NB4 (cell line): ENCODE data around the gene ENDOU.

Source experiments
- CTCF ChIP-seq: IDR thresholded peaks from one replicate; pipeline ENCODE4 v1.5.1; 2012; ENCODE audit warnings: low read depth, low read length
- POLR2A ChIP-seq: IDR thresholded peaks from 2 replicates; pipeline ENCODE4 v1.6.1; 2011; ENCODE audit warnings: mild to moderate bottlenecking; ENCODE audit not compliant: insufficient read length; ENCODE audit errors: extremely low read depth

- TF ChIP-seq CTCF = no peak
- no peak for TF ChIP-seq POLR2A
Measured at GRCh38 chr12:47751561-47751960, 26.3 kb upstream of the ENDOU start.
